Erythroblast (primary cell): ENCODE results near the gene PLPPR1.

ENCODE experiments used
- DNase-seq, 2 experiments: peaks; one replicate each; lab custom pipeline; 2025; lab: John Stamatoyannopoulos, UW
- GATA1 ChIP-seq: IDR thresholded peaks from 2 replicates; pipeline ENCODE4 v1.6.1; 2011; ENCODE audit warnings: low read depth, mild to moderate bottlenecking, control low read depth, low read length, moderate library complexity
- POLR2A ChIP-seq: IDR thresholded peaks from 2 replicates; pipeline ENCODE4 v1.6.1; 2011; ENCODE audit warnings: mild to moderate bottlenecking, low read length

Gene PLPPR1

DNA sequence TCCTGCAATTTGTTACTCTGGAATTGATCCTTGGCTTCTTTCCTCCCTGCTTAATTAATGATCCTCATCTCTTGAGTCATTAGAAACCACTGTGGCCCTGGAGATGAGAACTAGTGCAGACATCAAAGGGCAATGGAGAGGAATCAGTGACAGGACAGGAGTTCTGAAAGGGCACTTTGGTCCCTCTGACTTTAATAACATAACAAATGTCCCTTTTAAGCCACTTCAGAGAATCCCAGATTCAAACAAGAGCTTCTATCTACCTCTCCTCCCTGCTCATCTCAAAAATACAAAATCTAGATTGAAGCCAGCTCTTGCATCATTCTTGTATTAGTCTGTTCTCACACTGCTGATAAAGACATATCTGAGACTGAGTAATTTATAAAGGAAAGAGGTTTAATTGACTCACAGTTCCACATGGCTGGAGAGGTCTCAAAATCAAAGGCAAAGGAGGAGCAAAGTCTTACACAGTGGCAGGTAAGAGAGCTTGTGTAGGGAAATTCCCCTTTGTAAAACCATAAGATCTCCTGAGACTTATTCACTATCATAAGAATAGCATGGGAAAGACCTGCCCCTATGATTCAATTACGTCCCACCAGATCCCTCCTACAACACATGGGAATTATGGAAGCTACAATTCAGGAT, 139.1 kb downstream of the PLPPR1 start:
- TF ChIP-seq POLR2A, result no peak
- no peak for TF ChIP-seq GATA1
- no peak for DNase-seq

DNA sequence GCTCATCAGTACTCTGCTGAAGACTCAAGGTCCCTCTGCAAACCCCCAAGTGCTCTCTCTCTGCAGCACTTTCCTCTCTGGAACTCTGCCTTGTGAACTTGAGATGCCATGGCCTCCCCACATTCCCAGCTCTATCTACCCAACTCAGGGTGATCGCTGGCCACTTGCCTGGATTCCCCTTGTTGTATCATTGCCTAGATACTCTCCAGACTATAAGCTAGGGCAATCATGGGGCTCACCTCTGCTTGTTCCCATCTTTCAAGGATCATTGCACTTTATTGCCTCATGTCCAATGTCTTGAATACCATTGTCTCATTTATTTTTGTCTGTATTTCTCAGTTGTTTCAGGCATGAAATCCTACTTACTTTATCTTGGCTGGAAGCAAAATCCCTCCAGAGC, 144.1 kb downstream of the PLPPR1 start:
- DNase-seq, result no peak
- no peak for TF ChIP-seq GATA1
- TF ChIP-seq POLR2A, result no peak

GRCh38 chr9:101173907-101174306, 145.4 kb downstream of the PLPPR1 start:
- TF ChIP-seq POLR2A, result no peak
- TF ChIP-seq GATA1, result no peak
- DNase-seq, result no peak

GRCh38 chr9:101176384-101176783, 147.9 kb downstream of the PLPPR1 start:
- no peak for TF ChIP-seq POLR2A
- TF ChIP-seq GATA1, result no peak
- peak; percentile 7 to 17 for DNase-seq

GRCh38 chr9:101184813-101185278, 156.3 kb downstream of the PLPPR1 start:
- no peak for TF ChIP-seq POLR2A
- TF ChIP-seq GATA1, result no peak
- DNase-seq, result no peak

GRCh38 chr9:101191723-101192122, 163.2 kb downstream of the PLPPR1 start:
- DNase-seq, result no peak
- TF ChIP-seq POLR2A (no peak), GATA1 (no peak)

GRCh38 chr9:101197026-101197425, 168.5 kb downstream of the PLPPR1 start:
- DNase-seq, result no peak
- TF ChIP-seq GATA1 (no peak), POLR2A (no peak)

DNA sequence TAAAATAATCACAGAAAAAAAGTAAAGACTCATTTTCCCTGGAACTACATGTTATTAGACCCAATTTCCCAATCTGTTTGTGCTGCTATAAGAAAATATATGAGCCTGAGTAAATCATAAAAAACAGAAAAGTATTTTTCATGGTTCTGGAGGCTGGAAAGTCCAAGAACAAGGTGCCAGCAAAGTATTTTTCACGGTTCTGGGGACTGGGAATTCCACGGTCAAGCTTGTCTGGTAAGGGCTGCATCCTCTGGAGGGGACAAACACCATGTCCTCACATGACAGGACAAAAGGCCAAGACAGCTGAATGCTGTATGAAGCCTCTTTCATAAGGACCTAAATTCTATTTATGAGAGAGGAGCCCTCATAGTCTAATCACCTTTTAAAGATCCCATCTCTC, 172.3 kb downstream of the PLPPR1 start:
- DNase-seq, result no peak
- TF ChIP-seq POLR2A (no peak), GATA1 (no peak)

DNA sequence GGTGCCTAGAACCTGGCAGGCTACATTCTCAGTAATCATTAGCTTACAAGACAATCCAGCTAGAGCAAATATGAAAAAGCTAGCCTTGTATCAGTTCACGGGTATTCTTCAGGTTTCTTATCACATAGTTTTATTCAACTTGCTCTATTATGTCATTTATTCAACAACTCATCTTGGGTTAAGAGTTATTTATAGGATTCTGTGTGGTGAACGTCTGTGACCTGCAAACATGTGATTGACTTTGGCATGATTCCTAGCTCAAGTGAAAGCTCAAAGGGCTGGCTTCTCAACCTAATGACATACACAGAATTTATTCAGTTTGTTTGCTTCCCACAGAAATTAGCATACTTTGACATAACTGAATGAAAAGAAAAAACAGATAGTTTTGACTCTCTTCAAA, 173.1 kb downstream of the PLPPR1 start:
- no peak for TF ChIP-seq GATA1
- no peak for TF ChIP-seq POLR2A
- DNase-seq, result no peak

GRCh38 chr9:101209670-101210069, 181.1 kb downstream of the PLPPR1 start:
- TF ChIP-seq POLR2A (no peak), GATA1 (no peak)
- DNase-seq, result no peak

DNA sequence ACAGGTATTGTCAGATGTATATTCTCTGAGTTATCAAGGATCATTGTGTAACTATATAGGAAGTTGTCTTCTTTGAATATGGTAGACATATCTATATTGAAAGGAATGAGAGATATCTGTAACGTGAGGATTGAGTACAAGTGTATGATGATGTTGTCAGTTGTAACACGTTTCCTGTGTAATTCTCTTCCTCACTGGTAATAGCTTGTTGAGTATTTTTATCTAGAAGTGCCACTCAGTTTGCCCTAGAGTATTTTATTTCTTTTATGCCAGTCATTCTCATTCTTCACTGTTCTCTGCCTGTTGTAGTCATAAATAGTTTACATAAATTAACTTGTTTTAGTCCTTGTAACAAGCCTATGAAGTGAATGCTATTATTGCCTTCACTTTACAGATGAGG, 184.1 kb downstream of the PLPPR1 start:
- DNase-seq, result no peak
- TF ChIP-seq POLR2A, result no peak

DNA sequence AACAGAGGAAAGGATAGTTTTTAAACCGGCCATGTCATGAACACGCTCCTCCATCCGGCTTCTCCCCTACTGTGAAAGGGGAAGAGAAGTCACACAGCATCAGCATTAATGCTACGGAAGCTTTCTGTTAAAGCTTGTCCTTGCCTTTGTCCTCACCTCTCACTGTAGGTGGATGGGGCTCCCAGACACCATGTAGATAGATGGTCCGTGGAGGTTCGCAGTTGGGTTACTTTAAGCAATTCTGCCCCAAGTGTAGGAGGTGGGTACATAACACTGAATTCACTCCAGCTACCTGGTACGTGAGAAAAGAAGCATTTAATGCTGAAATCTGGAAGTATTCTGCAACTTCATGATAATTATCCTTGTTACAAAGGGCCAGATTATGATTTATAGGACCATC, 190.5 kb downstream of the PLPPR1 start:
- no peak for DNase-seq
- TF ChIP-seq POLR2A, result no peak
- no peak for TF ChIP-seq GATA1

GRCh38 chr9:101220341-101220740, 191.8 kb downstream of the PLPPR1 start:
- TF ChIP-seq GATA1, result no peak
- DNase-seq, result no peak

GRCh38 chr9:101225271-101225670, 196.7 kb downstream of the PLPPR1 start:
- DNase-seq, result no peak
- no peak for TF ChIP-seq GATA1
- no peak for TF ChIP-seq POLR2A

- DNase-seq, result no peak
- no peak for TF ChIP-seq GATA1
- TF ChIP-seq POLR2A, result no peak
Measured at GRCh38 chr9:101226161-101226560, 197.6 kb downstream of the PLPPR1 start.
